ENCODE data around the gene SLCO2B1.
A peak's percentile ranks its signal among the peaks of the same experiment; 100 is the strongest.

SLCO2B1 gene

DNA sequence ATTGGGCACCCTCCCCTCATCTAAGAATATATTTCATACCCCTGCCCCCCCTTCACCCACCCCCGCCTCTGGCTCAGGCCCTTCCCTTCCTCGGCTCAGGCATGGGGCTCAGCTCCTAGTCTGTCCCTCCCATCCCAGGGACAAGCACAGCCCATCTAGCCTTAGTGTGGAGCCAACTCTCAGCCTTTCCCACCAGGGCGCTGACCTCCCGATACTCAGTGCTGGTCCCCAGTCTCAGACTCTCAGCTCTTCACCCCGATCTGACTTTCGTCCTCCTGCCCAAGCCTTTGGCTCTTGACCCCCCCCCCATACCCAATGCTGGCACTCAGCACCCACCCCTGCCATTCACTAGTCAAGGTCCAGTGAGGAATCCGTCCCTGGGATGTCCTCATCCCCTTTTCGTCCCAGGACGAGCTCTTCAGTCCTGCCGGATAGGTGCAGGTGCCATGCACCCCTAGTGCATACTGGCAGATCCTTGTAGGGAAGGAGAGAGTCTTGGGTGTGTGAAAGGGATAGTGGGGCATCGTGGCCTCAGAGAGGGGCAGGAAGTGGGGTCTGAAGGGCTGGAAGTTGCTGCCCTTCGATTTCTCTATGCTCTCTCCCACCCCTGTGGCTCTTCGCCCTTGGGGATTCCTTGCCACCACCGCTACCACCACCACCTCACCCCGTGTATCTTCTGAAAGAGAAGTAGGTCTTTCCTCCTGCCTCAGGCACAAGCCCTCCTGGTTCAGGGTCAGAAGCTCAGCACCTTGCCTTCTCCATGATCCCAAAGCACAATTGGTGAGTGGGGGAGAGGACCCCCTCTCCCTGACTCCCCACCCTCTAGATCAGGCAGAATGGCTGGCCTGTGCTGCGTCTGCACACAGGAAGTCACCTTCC, 92.1 kb downstream of the SLCO2B1 start:
- no peak overlapping the region for H3K4me3 ChIP-seq (replicated peaks; ENCODE audit: low read depth, low read length)
- no peak for DNase-seq (ENCODE audit: extremely low read depth, low read depth)
- TF ChIP-seq, protein P1, sequence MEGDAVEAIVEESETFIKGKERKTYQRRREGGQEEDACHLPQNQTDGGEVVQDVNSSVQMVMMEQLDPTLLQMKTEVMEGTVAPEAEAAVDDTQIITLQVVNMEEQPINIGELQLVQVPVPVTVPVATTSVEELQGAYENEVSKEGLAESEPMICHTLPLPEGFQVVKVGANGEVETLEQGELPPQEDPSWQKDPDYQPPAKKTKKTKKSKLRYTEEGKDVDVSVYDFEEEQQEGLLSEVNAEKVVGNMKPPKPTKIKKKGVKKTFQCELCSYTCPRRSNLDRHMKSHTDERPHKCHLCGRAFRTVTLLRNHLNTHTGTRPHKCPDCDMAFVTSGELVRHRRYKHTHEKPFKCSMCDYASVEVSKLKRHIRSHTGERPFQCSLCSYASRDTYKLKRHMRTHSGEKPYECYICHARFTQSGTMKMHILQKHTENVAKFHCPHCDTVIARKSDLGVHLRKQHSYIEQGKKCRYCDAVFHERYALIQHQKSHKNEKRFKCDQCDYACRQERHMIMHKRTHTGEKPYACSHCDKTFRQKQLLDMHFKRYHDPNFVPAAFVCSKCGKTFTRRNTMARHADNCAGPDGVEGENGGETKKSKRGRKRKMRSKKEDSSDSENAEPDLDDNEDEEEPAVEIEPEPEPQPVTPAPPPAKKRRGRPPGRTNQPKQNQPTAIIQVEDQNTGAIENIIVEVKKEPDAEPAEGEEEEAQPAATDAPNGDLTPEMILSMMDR (IDR thresholded peaks at IDR 0.05; ENCODE audit: low read depth, low read length, missing control alignments), result no peak

DNA sequence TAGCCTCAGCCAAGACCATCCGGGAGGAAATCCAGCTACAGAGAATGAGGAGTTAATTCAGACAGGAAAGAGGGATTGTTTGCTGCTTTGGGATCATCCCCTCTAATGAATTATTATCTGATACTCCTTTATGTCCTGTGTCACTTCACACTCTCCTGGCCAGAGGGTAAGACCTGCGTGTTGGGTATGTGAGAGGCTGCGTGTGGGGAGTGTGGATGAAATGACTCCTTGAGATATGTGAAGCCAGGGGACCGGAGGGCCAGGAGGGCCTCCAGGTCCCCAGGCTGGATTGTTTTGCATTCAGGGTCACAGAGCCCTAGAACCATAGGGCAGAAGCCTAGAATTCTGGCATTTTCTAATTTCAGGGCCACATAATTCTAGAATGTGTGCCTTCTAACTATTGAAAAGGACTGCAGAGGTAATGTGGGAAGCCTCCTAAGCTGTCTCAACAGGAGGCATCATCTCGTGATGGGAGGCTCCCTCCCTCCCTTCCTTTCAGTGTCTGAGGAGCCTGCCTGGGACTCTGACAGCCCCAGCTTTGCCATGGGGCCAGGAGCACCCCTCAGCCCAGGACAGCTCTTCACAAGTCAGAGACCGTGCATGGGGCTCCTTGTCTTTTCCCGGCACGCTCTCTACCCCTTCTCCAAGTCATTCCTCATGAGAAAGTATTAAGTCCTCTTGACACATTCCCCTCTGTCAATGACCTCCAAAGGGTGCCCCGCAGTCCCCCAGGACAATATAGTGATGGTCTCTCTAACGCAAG, 93.3 kb downstream of the SLCO2B1 start:
- TF ChIP-seq, protein P1 (IDR thresholded peaks at IDR 0.05; ENCODE audit: low read depth, low read length, missing control alignments), result no peak
- DNase-seq (ENCODE audit: extremely low read depth, low read depth), result no peak
- H3K4me3 ChIP-seq (replicated peaks; ENCODE audit: low read depth, low read length), result no peak overlapping the region

DNA sequence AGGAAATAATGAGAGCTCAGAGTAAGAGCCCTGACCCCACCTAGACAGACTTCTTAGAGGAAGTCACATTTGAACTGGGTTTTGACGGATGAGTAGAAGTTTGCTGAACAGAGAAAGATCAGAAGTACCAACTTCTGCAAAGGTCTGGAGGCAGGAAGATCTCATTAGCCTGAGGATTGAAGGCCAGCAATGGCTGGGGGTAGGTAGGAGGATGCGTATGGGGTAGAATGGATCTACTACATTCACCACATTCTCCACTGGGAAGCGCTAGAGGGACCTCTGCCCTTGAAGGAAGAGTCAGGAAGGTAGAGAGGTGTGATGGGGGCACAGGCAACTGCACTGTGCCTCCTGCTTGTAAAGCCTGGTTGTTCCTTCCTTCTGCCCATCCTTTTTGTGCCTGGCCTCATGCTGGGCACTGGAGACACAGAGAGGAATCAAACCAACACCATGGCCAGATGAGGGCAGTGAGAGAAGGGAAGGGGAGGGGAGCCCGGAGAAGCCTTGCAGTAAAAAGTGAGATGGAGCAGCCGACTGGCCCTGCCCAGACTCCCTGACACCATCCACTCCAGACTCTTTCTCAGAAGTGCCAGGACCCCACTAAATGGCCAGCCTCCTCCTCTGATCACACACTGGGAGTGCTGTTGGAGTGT, 94.6 kb downstream of the SLCO2B1 start:
- no peak overlapping the region for H3K4me3 ChIP-seq (replicated peaks; ENCODE audit: low read depth, low read length)
- TF ChIP-seq, protein P1 (IDR thresholded peaks at IDR 0.05; ENCODE audit: low read depth, low read length, missing control alignments), result peak; percentile 8
- no peak for DNase-seq (ENCODE audit: extremely low read depth, low read depth)

DNA sequence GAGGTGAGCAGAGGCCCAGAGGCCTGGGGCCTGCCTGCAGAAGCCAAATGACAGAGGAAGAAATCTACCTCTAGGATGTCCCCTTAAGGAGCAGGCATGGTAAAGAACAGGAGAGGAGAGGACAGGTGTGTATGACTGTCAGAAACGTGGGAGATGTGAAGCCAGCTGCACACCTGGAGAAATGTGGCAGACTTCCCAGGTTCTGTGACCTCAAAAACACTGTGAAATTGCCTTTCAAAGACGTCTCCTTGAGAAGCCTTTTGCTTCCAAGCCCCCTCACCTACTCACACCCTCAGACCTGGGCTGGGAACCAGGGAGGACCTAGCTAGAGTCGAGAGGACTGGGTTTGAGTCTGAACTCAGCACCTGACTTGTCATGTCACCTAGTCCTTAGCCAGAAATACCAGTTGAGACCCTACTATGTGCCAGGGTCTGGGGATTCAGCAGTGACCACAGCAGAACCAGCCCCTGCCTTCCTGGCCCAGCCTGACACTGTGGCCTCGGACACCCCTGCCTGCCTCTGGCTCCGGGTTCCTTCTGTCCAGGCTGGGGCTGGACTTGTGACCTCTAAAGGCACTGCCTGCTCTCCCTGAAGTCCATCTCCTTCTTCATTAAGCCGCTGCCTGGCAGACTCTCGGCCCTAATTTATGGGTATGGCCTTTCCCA, 95.2 kb downstream of the SLCO2B1 start:
- DNase-seq (ENCODE audit: extremely low read depth, low read depth), result no peak
- no peak overlapping the region for H3K4me3 ChIP-seq (replicated peaks; ENCODE audit: low read depth, low read length)
- TF ChIP-seq, protein P1 (IDR thresholded peaks at IDR 0.05; ENCODE audit: low read depth, low read length, missing control alignments), result no peak

DNA sequence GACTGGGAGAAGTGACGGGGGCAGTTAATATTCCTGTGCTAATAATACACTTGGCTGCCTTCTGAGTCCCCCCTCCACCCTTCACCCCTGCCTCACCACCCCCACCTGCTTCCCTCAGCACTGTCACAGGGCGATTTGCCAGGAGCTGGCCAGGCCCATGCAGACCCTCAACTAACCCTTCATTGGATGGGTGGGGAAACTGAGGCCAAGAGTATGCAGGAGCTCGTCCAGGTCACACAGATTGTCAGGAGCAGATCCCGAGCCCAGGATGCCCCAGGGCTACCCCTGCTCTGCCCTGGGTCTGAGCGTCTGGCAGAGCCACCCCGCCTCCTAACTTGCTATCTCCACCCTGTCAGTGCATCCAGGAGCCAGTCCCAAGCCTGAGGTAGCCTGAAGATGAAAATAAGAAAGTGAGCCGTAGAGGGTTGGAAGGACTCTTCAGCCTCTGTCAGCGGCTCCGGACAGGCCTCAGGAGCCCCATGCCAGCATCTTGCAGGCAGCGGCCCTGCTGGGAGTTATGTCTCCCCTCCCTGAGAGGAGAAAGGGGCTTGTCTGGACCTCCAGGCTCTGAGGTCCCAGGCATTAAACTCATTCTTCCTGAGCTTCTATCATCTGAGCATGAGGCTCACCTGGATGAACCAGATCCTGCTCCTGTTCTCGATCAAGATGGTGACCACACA, 95.9 kb downstream of the SLCO2B1 start:
- TF ChIP-seq, protein P1 (IDR thresholded peaks at IDR 0.05; ENCODE audit: low read depth, low read length, missing control alignments), result no peak
- no peak for DNase-seq (ENCODE audit: extremely low read depth, low read depth)
- H3K4me3 ChIP-seq (replicated peaks; ENCODE audit: low read depth, low read length), result no peak overlapping the region

DNA sequence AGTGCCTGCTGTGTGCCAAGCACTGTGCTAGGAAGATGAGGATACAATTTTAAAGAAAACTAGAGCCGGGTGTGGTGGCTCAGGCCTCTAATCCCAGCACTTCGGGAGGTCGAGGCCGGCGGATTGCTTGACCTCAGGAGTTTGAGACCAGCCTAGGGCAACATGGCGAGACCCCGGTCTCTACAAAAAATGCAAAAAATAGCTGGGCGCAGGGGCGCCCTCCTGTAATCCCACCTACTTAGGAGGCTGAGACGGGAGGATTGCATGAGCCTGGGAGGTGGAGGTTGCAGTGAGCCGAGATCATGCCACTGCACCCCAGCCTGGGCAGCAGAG, 98.0 kb downstream of the SLCO2B1 start:
- DNase-seq (ENCODE audit: extremely low read depth, low read depth), result no peak
- TF ChIP-seq, protein P1 (IDR thresholded peaks at IDR 0.05; ENCODE audit: low read depth, low read length, missing control alignments), result no peak
- no peak overlapping the region for H3K4me3 ChIP-seq (replicated peaks; ENCODE audit: low read depth, low read length)
